ENCODE measurements around the gene POLR1C.
A peak's percentile ranks its signal among the peaks of the same experiment; 100 is the strongest.
"Not testable (repeated sequence)": the region's sequence is repeated elsewhere in the genome, so short reads cannot be mapped to it uniquely, and the experiment has no call there.

The POLR1C gene, protein sequence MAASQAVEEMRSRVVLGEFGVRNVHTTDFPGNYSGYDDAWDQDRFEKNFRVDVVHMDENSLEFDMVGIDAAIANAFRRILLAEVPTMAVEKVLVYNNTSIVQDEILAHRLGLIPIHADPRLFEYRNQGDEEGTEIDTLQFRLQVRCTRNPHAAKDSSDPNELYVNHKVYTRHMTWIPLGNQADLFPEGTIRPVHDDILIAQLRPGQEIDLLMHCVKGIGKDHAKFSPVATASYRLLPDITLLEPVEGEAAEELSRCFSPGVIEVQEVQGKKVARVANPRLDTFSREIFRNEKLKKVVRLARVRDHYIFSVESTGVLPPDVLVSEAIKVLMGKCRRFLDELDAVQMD

DNA sequence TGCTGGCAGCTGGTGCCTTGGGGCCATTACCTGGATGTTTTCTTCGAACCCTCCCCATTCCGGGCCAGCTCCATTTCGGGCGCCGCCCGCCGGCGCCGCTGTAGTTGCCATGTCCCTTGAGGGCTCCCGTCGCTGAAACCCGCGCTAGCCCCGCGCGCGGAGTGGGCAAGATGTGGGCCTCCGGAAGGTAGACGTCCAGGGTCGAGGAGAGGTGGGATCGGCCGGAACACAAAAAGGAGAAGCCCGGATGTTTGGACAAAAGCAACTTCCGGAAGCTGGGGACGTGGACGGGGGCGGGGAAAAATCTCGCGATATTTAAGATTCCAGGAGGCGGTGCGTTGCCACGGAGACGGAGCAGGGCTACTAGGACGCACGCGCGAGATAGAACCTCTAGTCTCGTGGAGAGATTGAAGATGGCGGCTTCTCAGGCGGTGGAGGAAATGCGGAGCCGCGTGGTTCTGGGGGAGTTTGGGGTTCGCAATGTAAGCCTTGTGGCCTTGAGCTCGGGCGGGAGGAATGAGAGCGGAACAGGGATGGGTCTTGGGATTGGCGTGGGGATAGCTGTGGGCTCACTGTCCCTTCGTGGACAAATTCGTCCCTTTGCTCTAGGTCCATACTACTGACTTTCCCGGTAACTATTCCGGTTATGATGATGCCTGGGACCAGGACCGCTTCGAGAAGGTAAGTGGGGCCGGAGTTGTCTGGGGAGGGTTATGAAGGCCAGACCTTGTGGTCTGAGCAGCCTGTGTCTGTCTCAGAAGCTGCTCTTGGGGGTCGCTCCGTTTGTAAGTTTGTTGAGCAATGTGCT is at the start of gene POLR1C, which contains the start of gene YIPF3:
POLR1C (plus strand) TSS at position 393 of the 808 bp plus-strand sequence; CDS start at position 414, 21 bp downstream.
YIPF3 (minus strand) TSS at position 230 of the 808 bp plus-strand sequence; CDS start at position 111, 119 bp downstream.
- peak; percentile 94 for DNase-seq (ENCODE audit: low read depth)

DNA sequence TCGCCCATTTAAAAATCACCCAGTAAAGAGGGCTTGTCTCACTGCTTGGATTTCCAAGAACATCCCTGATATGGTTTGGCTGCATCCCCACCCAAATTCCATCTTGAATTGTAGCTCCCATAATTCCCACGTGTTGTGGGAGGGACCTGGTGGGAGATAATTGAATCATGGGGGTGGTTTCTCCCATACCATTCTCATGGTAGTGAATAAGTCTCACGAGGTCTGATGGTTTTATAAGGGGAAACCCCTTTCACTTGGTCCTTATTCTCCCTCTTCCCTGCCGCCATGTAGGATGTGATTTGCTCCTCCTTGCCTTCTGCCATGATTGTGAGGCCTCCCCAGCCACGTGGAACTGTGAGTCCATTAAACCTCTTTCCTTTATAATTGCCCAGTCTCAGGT is 49.6 kb upstream of the POLR1C start:
- not testable (repeated sequence) for DNase-seq (ENCODE audit: low read depth)

DNA sequence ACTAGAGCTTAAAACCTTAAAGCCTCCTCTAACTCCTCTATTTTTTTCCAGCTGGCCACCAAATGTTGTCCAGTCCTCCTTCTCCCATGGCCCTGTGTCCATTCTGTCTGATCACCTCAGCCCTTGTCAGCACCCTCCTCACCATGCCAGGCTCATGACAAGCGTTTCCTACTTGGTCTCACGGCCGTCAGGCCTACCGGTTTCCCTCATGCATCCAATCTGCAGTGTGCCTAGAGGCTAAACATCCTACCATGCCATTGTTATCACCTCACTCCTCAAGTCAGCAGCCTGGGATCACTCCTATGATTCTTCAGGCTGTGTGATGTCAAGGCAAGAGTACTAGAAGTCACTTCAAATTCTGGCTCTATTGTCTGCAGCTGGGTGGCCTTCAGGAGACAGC is 49.1 kb upstream of the POLR1C start:
- DNase-seq (ENCODE audit: low read depth) = no peak

DNA sequence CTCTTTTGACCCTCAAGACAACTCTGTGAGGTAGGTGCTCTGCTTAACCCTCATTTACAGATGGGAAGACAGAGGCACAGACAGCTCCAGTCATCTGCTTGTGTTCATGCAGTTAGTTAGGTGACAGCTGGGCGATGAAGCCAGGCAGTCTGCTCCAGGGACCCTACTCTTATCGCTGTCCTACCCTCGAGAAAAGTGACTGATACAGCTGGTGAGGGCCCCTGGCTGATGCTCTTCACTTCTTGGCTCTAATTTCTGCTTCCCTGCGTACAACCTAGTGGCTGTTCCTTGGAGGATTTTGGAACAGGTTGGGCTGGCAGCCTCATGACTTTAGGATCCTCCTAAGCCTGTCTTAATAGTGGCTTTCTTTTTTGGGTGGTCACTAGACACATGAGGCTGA is 48.6 kb upstream of the POLR1C start:
- no peak for DNase-seq (ENCODE audit: low read depth)

DNA sequence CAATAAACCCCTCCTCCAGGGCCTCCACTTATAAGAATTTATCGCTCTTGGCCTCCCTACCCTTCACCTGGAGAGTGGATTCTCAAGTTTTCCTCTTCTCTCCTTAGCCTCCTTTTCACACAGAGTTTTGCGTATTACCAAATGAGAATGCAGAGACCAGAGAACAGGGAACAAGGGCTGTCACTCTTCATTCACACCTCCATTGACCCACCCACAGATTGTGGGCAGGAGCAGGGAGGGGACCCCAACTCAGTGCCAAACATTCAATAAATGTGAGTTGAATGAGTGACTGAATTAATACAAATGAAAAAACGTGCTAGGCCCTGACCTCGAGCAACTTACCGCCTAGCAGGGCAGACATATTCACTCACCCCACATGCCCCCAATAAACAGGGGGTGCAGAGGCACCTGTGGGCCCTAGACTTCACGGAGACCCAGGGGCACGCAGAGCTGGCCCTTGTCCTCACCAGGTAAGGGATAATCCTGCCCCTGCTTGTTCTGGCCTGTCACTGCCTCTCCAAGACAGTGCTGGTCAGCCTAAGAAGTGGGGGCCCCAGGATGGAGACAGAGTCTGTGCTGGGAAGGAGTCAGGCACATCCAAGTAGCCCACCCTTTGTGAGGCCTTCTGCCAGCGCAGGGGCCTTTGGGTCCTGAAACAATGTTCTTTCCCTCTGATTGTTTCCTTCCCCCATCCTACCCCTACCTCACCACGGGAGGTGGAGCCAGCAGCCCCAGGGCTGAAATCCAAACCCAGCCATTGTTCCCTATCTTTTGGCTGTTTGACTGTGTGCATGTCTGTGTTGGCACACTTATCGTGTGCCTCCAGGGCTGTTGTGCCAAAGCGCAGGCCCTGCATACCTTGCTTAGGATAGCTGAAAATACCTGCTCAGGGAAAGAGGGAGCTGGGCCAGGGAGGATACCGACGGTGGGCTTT is 47.9 kb upstream of the POLR1C start:
- no peak for DNase-seq (ENCODE audit: low read depth)

DNA sequence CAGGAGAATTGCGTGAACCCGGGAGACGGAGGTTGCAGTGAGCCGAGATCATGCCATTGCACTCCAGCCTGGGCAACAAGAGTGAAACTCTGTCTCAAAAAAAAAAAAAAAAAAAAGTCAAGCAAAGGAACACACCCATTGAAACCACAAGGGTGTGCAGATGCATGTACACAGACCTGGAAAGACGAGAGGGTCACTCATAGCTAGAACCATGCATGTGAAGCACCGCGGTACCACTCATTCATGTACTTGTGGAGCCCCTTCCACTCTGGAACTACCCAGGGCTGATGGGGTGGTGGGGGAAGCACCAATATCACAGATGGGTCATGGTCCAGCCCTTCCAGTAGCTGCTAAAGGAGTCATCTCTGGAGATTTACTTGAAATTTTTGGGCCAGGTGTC is 46.9 kb upstream of the POLR1C start:
- no peak for DNase-seq (ENCODE audit: low read depth)

DNA sequence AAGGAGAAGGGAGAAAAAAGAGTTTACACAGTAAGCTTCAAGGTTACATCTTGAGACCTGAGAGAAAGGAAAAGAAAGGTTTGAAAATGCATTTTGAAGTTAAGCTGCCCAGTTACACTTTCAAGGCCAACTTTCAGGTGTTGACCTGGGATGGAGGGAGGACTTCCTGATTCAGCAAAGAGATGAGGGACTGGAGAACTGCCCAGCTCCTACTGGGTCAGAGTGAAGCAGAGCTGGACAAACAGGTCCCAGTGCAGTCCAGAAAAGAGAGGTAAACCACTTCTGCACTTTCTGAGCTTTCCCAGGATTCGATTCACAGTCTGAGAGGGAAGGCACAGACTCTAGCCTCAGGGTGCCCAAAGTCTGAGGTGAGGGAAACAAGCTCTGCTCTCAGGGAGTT is 45.5 kb upstream of the POLR1C start:
- no peak for DNase-seq (ENCODE audit: low read depth)

DNA sequence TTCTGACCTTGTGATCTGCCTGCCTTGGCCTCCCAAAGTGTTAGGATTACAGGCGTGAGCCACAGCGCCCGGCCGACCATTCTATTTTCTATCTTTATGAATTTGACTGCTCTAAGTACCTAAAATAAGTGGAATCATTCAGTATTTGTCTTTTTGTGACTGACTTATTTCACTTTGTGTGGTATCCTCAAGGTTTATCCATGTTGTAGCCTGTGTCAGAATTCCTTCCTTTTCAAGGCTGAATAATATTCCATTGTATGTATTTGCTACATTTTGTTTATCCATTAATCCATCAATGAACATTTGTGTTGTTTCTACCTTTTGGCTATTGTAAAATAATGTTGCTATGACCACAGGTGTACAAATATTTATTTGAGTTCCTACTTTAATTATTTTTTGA is 44.4 kb upstream of the POLR1C start:
- DNase-seq (ENCODE audit: low read depth) = no peak

DNA sequence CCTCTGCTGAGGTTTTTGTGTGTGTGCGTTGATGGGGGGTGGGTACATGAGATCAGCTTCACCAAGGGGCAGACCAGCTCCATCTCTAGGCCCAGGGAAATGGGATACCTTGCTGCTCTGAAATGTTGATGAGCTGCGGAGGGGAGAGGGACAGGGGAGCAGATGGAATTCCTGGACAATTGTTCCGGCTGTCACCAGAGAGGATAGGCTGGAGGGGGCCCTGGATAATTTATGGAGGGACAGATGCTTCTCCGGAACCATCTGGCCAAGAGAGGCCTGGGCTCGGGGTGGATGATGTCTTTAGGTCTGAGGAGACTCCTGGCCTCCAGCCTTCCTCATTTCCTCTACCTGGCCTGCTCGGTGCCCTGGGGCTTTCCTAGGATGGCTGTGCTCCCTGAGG is 41.4 kb upstream of the POLR1C start:
- no peak for DNase-seq (ENCODE audit: low read depth)

DNA sequence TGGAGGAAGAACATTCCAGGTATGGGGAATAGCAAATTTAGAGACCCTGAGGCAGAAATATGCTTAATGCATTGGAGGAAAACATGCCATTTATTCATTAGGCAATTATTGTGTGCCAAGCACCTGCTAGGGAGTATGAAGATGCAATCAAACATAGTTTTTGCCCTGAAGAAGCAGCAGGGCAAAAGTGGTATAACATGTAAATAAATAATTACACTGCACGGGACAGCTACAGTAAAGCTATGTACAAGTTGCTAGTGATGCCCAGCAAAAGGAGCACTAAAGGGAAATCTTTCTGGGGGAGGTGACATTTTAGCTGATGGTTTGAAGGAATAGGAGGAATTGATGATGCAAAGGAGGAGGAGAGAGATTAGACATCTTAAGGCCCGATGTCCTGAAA is 40.1 kb upstream of the POLR1C start:
- DNase-seq (ENCODE audit: low read depth) = no peak

DNA sequence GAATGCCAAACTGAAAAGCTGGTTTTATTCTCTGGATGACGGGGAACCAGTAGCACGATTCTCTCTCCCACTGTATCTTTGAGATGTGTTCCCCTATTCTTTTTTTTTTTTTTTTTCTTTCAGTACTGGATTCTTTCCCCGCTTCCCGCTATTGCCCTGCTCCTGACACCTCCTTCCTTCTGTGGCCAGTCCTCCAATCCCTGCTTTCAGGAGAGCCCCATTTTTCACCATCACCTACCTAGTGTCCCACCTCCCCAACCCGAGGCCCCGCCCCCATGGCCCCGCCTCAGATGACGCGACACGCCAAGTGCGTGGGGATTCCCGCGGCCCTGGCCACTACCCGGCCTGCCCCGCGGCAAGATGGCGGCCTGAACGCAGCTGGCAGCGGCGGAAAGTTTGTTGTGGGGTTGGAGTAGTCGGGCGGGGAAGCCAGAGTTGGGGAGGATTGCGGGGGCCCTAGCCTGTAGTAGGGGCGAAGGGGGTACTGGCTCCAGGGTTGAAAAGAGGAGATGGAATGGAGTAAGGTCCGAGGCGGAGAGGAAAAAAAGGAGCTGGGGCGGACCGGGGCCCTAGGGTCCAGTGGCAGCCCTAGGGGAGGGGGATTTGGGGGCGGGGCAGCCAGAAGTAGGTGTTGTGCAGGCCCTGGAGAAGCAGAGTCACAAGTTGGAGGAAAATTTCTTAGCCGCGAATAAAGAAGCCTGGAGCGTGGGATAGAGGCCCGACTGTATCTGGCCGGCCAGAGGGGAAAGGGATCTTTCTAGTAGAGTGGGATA is 39.5 kb upstream of the POLR1C start, which contains the start of gene TJAP1:
TJAP1 (plus strand) TSS at position 336 of the 773 bp plus-strand sequence. CDS start 21,432 bp downstream, outside the sequence.
- peak; percentile 96 for DNase-seq (ENCODE audit: low read depth)

DNA sequence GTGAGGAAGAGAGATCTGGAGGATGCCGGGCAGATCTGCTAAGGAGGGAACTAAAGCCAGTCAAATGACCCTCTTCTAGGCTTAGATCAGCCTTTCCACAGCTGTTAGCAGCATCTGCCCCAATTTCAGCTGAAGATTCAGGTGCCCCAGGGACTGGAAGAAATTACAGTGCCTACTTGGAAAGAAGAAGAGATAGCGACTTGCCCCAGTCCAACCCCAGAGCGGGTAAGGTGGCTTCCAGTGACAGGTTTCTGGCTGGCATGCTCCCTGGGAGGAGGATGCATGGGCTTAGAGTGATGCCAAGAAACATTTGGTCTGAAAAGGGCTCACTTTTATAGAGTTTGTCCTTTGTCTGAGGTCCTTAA is 38.9 kb upstream of the POLR1C start:
- no peak for DNase-seq (ENCODE audit: low read depth)

DNA sequence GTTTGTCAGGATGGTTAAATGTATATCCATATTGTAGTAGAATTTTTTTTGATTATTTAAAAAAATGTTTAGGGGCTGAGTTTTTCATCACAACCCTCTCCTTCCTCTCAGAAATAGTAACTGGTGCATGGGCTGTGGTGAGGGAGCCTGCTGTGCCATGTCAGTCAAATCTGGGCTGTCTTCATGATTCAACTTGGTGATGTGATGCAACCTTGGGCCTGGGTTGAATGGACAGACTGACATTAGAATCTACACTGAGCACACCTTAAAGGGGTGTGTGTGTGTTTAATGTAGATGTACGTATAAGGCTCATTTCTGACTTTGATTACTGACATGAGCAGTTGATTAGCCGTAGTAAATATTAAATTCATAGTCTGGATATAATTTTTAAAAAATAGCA is 35.8 kb upstream of the POLR1C start:
- DNase-seq (ENCODE audit: low read depth) = no peak

DNA sequence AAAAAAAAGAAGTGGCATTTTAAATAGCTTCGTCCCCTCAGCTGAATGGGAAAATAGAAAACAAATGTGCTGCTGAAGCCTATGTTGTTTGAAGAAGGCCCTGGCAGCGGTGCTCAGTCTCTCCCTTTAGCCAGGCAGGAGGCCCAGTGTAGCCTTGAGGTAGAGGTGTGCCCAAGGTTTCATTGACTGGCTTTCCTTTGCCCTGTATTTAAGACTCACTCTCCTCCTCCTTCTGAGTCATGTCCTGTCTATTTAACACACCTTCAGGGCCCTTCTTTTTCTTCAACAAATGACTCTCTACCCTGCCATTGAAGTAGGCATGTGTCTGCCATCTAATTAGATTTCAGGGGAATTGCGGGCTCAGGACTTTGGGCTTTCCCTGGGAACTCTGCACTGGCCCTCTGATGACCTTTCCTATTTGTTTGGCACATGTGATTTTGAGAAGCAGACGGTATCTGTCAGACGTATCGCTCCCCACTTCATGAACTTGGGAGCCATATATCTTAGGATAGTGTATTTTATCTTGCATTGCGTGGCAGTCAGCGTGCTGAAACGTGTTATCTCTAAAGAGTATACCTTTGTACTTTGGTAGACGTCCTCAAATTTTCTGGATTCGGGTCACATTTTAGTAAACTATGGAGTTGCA is 35.2 kb upstream of the POLR1C start:
- no peak for DNase-seq (ENCODE audit: low read depth)

DNA sequence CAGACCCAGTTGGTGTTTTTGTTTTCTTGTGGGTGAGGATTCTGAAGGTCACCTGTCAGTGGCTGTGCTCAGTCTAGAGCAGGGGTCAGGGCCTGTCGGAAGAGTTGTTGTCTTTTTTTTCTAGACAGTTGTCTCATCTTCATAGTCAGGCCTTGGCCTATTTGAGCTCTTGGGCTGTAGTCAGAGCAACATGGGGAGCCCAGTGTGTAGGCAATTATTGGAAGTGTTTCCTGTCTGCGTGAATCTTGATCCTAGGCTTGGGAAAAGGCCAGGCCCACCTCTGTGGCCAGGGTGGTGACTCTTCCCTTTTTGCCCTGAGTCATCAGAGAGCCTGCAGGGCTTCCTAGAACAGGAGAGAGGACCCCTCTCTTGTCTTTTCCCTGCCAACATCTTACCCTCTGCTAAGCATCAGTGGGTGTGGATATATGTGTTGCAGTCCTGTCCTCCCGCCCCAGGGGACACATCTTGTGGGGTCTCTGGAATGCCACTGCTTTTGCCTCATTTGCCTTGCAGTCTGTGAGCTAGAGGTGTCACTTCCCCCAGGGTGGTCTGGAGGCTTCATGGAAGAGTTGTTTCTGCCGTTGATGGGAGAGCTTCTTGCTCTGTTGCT is 28.1 kb upstream of the POLR1C start:
- DNase-seq (ENCODE audit: low read depth) = no peak

DNA sequence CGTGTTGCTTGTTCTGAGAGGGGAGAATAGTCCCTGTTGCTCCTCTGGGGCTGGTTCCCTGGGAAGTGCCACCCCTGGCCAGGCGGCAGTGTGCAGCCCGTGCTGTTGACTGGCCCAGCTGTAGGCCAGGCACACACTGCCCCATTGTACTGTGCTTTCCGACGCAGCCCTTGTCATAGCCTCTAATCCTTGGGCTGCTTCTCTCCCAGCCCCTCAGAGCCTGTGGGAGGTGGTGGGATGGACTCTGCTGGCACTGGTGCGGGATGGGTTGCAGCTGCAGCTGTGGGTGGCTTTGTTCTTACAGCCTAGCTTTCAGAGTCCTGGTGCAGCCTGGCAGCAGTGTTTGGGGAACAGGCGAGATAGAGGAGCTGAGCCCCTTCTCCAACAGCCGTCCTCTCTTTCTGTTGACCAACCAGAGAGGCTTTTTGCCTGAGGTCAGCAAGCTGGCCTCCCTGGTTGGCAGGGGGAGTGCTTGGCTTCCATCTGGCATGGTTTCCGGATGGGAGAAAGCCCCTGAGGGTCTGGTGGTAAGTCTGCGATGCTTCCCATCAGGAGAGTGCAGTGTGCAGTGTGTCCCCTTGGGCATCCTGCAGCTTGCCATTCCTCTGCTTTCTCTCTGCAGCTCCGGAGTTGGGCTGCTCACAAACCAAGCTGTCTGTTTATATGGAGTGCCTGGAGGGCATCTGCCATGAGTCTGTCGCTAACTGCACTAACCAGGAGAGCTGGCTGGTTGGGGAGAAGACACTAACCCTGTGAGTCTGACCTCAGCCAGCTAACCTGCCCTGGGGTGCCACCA is 27.4 kb upstream of the POLR1C start:
- DNase-seq (ENCODE audit: low read depth) = no peak

DNA sequence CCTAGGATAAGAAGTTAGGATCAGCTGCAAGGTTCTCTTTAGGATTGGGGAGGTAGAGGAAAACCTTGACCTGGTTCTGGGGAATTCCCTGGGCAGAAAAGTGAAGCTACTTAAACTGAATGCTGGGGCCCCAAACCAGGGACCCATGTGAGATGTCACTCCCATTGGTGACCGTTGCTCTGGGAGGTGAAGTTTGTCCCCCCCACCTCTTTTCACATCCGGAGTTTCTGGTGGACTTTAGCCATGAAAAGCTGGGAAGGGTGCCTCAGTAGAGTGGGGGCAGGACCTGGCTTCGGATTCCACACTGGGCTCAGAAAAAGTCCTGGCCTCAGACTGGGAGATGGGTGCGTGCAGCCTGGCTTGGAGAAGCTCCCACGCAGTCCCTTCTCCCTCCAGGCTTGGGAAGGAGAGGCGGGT is 26.4 kb upstream of the POLR1C start:
- DNase-seq (ENCODE audit: low read depth) = no peak

DNA sequence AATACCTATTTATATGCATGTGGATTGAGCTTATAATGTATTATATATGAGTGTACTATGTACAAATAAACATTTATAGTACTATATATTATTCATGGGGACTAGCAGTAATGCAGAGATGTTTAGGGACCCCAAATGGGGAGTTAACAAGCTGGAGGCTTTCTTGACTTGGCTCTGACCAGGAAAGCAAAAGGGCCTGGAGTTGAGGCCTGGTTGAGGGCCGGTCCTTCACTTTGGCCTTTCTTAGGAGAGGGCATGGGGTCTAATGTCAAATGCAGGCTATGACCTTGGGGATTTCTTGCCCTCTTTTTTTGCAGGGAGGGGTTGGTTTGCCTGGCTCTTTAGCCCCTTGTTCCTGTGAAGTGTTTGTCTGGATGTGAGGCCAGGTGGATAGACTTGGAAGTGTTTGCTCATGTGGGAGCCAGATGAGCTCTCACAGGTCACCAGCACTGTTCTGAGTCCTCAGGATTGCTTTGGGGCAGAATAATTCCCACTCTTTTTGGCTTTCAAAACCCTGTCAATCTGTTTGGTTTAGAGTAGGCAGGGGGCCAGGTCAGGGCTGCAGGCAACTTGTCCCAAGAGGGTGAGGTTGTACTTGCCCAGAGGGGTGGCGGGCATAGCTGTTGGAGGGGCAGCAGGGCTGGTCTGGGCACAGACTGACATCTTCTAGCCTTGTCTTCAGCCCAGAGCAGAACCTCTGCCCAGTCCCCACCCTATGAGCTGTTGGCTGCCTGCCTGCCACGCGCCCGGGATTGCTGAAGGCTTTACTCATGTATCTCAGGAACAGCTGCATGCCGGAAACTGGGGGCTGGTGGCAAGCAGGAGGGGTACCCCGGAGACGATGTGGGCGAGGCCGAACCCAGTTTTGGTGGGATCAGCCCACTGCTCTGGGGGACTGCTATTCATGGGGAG is 24.9 kb upstream of the POLR1C start:
- DNase-seq (ENCODE audit: low read depth) = no peak
